IPS-NIHi7 (cell line): ENCODE results near the gene PPL.
"Not testable (repeated sequence)": the region's sequence is repeated elsewhere in the genome, so short reads cannot be mapped to it uniquely, and the experiment has no call there.

Experiments
- DNase-seq: peaks from one replicate; pipeline ENCODE4 v3.0.0; 2012; ENCODE audit warnings: mixed read lengths; ENCODE audit errors: extremely low spot score

PPL gene

DNA sequence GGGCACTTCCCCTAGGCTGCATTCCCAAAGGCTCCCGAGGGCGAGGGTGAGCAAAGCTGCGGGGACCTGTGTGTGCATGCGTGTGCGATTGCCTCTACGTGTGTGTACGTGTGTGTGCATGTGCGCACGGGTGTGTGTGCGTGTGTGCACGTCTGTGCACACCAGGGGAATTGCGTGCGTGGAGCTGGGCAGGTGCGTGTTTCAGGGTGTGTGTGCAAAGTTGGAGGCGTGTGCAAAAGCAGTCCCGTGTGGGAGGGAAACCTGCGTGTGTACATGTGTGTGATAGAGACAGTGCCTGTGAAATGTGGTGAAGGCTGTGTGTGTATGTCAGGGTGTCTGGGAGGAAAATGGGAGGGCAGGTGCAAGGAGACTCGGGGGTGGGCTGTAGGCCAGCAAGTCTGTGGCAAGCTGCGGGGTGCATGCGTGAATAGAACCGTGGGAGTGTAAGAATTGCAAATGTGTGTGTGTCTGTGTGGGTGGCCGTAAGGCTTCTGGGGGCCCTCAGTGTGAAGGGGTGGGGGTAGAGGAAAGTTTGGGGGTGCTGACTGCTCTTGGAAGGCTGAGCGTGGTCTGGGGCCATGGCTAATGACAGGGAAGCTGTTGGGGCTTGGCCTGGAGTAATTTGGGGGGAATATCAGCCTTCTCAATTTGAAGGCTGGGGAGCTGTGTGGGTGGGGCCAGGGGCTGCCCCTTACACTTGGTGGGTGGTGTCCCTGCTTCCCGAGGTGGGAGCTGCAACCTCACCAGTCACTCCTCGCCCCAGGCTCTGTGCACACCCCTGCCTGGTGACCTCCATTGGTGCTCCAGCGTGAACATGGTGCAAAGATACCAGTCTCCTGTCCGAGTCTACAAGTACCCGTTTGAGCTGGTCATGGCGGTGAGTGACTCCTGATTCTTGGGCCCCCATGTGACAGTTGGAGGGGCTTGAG, 21.8 kb upstream of the PPL start:
- DNase-seq, result no peak

DNA sequence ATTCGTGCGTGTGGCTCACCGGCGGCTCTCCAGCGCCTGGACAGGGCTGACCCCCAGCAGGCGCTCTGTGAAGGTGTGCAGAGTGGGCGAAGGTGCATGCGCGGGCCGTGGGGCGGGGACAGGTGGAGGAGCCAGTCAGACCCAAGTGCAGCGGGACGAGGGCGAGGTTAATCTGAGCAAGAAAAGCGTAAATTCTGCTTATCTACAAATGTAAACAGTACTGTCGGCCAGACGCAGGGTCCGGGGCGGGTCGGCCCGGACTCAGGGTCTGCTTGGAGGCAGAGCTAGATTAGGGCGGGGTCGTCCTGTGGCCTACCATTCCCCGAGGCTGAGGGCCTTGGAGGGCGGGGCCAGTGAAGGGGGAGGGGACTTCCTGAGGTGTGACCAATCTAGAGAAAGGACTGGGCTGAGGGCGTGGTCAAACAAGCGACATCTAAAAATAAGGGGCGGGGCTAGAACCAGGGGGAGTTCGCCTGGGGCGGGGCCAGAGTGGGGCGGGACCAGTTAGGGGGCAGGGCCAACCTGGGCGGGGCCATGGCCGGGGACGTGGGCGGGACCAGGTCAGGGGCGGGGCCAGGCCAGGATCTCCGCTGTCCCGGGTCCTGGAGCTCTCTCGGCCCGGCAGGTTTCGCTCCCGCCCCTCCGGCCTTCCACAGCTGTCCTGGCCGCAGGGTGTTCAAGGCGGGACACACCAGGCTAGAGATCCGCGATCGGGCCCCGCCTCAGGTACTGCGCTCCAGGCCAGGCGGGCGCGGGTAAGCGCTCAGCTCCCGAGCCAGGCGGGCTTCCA, 21.0 kb upstream of the PPL start, which contains the start of gene SEC14L5:
Gene SEC14L5, plus strand, starts transcription at position 611 of the 790 bp plus-strand sequence. CDS start 994 bp downstream, outside the sequence.
- DNase-seq, result peak; percentile 99

DNA sequence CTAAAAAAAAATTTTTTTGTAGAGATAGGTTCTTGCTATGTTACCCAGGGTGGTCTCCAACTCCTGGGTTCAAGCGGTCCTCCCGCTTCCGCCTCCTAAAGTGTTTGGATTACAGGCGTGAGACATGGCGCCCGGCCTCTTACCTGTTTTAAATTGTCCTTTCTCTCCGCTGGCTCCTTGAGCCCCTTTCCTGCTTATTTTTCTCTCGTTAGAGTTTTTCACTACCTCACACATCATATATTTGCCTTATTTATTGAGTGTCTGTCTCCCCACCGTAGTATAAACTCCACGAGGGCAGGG, 20.4 kb upstream of the PPL start:
- no peak for DNase-seq

DNA sequence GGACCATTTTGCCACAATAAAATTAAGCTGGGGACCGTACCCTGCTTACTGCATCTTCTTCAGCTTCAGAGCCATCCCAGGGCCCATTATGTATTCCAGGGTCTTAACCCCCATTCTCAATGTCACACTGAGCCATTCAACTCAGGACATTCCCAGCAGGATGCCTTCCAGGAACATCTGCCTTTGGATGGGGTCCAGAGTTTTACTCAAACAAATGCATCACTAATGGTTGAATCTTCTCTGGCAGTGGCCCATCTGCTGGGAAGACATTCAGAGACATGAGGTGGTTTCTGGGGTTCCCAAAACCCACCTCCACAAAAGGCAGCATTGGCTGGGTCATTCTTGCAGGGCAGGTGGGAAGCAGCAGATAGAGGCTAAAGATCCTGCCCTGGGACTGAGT, 17.8 kb upstream of the PPL start:
- no peak for DNase-seq

DNA sequence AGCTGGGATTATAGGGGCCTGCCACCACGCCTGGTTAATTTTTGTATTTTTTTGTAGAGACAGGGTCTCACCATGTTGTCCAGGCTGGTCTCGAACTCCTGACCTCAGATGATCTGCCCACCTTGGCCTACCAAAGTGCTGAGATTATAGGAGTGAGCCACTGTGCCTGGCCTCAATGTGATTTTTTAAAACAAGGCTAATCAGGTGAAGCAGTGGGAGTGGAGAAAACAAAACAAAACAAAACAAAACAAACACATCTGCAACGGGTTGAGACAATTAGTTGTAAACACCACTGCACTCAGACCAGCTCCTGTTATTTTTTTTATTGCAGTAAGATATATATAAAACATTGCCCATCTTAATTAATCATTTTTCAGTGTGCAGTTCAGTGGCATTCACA, 14.6 kb upstream of the PPL start:
- not testable (repeated sequence) for DNase-seq

DNA sequence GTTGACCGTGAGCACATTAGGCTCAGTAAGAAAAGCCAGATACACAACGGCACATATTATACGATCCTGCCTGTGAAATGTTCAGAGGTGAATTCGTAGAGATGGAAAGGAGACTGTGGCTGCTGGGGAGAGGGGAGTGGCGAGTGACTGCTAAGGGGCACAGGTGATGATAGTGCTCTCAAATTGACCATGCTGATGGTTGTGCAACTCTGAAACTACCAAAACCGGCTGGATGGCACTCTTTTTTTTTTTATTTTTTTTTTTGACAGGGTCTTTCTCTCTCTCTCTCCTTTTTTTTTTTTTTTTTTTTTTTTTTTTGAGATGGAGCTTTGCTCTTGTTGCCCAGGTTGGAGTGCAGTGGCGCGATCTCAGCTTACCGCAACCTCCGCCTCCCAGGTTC, 13.0 kb upstream of the PPL start:
- DNase-seq, result no peak

DNA sequence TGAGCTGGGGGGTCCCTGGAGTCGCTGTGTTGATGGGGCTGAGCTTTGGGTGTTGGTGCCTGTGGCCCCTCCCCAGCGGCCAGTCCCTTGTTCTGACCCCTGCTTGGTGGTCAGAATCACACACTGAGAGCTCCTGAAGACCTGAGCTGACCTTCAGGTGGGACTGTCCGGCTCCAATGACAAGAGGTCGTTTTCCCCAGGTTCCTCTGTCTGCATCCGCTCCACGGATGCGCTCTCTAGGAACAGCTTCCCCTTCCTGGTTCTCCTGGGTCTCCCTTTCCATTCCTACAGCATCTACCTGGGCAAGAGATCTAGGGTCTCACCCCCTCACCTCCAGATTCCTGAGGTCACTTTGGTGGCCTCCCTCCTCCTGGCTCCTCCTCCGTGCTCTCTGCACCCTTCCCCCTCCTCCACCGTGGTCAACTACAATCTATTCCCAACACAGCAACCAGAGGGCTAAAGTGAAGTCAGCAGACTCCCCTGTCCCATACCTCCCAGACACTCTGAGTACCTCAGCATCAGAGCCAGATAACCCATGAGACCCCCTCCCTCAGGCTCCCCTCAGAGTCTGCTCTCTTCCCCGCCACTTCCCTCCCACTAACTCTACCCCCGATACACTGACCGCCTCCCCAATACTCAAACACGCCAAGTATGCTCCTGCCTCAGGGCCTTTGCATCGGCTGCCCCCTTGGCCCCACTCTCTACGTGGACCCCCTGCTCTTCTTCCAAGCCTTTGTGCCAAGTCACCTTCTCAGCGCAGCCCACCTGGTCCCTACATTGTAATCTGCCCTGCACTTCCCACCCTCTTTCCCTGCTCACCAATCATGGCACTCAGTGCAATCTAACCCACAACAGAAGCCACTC, 12.2 kb upstream of the PPL start:
- DNase-seq, result no peak

DNA sequence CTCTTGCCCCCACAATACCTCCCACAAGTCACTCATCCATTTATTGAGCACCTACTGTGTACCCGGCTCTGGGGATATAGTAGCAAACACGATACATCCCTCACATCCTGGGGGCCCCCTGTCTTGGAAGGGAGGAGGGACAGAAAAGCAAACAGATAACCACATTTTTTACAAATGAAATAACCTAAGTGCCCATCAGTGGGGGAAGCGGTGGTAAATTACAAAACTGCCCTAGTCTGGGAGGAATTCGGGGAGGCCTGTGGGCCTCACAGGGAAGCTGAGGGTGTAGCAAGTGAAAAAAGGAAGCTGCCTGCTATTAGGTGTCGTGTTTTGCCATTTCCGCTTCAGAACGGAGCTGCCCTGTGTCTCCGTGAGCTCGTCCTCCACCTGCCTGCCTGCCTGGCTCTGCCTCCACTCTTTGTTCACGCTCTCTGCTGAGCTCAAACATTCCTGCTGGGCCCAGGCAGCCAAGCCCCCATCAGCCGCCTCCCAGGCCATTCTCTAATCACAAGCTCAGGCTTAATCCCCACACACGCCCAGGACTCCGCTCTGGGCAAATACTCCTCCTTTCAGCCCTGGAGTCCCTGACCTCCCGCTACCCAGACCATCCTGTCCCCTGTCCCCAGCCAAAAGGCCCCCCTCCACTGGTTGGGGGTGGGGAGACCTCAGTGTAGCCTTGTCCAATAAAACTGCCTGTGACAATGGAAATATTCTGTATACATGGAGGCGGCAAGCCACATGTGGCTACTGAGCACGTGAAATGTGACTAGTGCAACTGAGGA, 11.0 kb upstream of the PPL start:
- peak; percentile 59 for DNase-seq

DNA sequence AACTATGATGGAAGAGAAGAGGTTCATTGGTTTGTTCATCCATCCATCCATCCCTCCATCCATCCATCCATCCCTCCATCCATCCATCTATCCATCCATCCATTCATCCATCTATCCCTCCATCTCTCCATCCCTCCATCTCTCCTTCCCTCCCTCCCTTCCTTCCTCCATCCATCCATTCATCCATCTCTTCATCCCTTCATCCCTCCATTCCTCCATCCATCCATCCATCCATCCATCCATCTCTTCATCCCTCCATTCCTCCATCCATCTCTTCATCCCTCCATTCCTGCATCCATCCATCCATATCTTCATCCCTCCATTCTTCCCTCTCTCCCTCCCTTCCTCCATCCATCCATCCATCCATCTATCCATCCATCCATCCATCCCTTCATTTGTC, 10.0 kb upstream of the PPL start:
- no peak for DNase-seq

DNA sequence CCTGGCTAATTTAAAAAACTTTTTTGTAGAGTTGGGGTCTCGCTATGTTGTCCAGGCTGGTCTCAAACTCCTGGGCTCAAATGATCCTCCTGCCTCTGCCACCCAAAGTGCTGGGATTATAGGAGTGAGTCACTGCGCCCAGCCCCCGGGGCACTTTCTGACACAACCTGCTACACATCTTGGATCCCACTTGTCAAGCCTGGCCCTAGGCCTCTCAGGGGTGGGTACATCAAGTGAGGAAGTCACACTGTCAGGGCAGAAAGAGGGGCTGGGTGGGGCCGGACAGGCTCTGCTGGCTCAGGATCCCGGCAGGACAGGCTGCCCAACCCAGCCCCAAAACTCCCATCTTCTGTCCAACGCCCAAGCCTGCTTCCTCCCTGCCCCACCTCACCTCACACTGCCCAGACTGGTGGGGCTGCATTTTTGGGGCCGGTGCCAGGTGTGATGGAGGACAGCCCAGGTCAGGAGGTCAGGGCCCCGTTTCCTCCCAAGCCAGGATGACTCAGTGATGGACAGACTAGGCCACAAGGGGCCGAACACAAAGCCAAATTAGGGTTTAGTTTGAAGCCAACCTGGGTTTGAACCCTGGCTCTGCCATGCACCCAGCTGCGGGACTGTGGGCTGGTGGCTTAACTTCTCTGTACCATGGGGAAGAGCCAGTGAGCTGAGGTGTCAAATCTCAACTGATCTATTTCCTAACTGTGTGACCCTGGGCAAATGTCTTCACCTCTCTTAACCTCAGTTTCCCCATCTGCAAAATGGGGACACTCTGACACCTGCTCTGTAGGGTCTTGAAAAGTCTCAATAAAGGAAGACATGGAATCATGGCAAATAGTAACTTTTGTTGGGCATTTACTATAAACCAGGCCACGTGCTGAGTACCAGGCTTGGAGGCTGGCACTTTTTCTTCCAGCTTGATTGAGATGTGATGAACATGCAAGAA, 8.9 kb upstream of the PPL start:
- DNase-seq, result no peak

DNA sequence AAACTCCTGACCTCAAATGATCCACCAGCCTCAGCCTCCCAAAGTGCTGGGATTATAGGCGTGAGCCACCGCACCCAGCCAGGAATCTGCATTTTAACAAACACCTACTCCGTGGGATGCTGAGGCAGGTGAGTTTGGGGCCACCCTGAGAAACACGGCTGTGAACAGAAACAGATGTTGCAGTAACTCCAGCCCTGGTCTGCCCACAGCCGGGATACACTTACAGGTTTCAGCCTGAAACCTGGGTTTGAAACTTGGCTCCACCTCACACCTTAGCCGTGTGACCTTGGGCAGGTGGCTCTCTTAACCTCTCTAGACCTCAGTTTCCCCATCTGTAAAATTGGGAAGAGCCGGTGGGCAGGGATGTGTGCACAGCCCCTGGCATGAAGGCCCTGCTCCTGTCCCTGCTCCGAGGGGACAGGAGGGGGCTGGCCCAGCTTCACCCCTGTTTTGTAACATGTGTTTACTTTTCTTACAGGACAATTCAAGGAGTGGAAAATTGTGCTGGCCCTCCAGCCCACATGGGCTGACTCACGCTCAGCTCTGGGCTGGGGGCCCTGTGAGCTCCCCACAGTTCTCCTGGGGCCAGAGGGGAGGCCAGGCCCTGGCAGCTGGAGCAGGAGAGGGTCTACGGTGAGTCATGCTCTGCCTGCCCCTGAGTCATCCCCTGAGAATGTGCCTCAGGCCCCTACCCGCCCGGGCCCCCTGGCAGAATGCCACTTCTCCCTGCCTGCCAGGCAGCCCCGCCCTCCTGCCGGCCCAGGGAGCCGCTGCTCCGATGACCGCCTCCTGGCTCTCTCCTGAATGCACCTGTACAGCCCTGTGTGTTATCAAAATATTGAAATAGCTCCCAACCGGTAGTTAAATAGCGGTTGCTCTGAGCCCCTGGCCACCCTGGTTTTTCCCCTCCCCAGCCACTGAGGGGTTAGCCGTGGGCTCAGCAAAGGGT, 7.7 kb upstream of the PPL start:
- peak; percentile 73 for DNase-seq

DNA sequence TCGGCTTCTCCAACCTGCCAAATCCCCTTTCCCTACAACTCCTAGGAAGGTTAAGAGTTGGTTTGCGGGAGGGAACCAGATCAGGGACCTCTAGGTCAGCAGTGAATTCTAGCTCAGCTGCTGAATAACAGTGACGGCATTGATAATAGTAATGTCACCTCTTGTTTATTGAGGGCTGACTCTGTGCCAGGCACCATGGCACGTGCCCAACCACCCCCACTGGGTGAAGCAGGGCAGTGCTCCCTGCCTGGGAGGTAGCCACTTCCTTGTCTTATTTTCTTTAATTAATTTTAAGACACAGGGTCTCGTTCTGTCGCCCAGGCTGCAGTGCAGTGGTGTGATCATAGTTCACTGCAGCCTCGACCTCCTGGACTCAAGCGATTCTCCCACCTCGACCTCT, 5.5 kb upstream of the PPL start:
- DNase-seq, result no peak

DNA sequence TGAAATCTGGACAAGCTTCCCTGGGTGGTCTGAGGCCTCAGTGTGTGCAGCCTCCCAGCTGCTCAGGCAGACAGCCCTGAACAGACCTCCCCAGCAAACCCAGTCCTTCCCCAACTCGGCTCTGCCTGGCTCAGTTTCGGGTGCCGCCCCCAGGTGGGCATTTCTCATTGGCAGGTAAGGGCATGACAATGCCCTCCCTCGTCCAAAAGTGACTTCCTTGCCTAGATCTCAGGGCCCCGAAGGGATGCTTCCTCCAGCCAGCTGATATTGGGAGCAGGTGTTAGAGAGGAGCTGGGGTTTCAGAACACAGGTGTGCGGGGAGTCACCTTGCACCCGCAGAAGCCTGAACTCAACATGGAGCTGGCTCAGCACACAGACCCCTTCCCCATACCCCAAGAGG, 3.8 kb upstream of the PPL start:
- DNase-seq, result no peak

DNA sequence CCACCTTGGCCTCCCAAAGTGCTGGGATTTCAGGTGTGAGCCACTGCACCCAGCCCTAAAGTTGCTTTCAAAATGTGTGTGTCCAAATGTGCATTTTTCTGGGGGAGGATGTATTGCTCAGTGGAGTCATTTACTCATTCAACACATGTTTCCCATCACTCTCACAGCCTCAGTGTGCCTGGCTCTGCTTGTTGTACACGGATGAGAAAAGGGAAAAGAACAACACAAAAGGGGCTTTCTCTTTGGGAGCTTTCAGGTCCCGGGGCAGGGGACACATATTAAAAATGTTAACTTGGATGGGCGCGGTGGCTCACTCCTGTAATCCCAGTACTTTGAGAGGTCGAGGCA, 1.7 kb upstream of the PPL start:
- no peak for DNase-seq

DNA sequence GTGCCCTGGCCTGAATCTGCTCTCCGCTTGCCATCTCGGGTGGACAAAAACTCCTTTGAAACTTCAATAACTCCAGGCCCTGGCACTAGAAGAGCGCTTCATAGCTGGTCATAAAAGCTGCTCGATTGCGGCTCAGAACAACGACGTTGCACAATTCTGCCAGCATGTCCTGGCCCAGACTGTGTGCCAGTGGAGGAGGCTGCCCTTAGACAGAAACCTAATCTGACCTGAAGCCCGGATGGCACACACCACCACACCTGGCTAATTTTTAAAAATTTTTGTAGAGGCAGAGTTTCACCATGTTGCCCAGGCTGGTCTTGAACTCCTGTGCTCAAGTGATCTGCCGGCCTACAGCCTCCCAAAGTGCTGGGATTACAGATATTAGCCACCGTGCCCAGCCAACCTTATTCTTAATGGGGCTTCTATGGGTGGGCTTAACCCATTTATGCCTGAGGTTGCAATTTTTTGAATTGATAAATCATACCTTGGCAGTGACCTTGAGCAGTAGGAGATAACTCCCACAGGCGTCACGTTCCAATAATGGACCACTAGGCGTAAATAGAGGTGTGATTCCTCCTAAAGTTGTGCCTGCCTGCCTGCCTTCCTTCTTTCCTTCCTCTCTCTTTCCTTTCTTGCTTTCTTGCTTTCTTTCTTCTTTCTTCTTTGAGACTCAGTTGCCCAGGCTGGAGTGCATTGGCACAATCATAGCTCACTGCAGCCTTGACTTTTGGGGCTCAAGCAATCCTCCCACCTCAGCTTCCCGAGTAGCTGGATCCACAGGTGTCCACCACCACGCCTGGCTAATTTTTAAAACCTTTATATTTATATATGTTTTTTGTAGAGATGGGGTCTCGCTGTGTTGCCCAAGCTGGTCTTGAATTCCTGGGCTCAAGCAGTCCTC, 1.1 kb upstream of the PPL start:
- DNase-seq, result no peak

DNA sequence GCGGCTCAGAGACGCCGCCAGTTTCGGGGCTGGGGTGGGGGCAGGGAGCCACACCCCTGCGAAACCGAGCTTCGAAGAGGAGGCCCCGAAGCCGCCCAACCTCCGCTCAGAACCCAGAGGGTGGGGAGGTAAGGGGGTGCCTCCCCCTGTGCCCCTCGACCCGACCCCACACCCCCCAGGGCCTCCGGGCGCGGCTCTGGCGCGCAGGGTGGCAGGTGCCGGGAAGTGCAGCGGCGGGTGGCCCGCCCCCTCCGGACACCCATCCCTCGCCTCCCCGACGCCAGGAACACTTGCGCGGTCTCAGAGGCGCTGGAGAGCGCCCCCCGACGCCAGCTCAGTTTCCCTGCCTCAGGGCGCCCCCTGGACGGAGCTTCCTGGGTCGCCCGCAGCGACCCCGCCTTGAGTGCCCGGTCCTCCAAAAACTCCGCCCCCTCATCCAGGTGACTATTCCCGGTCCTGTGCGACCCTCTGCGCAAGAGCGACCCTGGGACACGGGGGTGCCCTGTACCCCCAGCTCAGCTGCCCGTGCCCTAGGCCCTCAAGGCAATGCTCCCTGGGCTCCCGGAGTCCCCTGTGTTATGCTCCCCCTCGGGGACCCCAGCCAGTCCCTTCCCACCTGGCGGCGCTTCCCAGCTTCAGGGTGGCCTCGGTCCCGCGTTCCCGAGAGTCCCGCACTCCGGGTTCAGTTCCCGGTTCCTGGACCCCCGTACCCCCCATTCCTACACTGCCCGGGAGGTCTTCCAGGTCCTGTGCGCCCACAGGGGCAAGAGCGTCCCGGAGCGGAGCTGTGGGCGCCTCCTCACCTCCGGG, 562 bp downstream of the PPL start:
- peak; percentile 58 for DNase-seq

DNA sequence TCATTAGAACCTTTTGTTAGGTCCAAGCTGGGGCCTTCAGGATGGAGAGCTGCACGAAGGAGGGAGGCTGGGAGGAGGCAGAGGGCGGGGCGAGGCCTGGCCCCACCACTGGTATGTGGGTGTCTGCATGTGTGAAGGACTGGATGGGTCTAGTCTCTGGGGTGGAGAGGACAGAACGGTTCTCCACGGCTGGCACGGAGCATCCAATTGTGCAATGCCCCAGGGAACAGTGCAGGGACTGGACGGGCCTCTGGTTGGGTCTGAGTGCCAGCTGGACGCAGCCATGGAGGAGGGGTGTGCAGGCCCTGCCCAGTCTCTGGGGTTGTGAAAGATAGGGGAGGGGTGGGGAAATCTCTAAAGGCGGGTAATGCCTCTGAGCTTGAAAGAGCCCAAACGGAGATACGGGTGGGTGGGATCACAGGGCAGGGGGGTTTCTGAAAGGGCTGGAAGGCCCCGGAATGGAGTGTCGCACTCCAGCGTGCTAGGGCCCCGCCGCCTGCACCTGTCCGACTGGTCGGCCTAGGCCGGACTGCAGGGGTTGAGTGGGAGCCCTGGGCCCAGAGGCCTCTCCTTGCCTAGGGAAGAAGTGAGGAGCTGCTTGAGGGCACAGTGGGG, 1.6 kb downstream of the PPL start:
- no peak for DNase-seq
